HepG2 (cell line): ENCODE data around the gene SHFL. TPM values are rescaled to one million over a fixed set of nuclear protein-coding genes. Genes with fewer than 3 reads are reported as not detected.

ENCODE experiments used
- AGO2 ChIP-seq: fragments of 200-400 bp; formaldehyde crosslinking; optimal IDR thresholded peaks from 2 replicates; pipeline ENCODE3; 2017; ENCODE audit warnings: mild to moderate bottlenecking, low read depth, low read length, moderate library complexity
- ELF1 ChIP-seq: sonication (generic); formaldehyde crosslinking; IDR thresholded peaks from 2 replicates; pipeline ENCODE4 v1.4.0; 2020; ENCODE audit warnings: missing genetic modification reagents
- EZH2 ChIP-seq: conservative IDR thresholded peaks from 2 replicates; pipeline ENCODE4 v1.6.1; 2012; ENCODE audit warnings: mild to moderate bottlenecking, low read depth, low read length, moderate library complexity
- FOXK2 ChIP-seq: fragments of 450-650 bp; IDR thresholded peaks from 2 replicates; pipeline ENCODE4 v1.6.1; 2016
- KLF12 ChIP-seq: sonication (generic); formaldehyde crosslinking; IDR thresholded peaks from 2 replicates; pipeline ENCODE4 v1.4.0; 2020; ENCODE audit warnings: missing genetic modification reagents, borderline replicate concordance
- NCOA2 ChIP-seq: sonication (generic); formaldehyde crosslinking; IDR thresholded peaks from 2 replicates; pipeline ENCODE4 v1.8.0; 2022; ENCODE audit warnings: inconsistent platforms
- NR2C2 ChIP-seq: sonication (generic); formaldehyde crosslinking; IDR thresholded peaks from 2 replicates; pipeline ENCODE4 v1.4.0; 2020; ENCODE audit warnings: missing genetic modification reagents, mild to moderate bottlenecking, moderate library complexity, borderline replicate concordance
- PCBP1 ChIP-seq: fragments of 200-400 bp; formaldehyde crosslinking; IDR thresholded peaks from 2 replicates; pipeline ENCODE4 v1.6.1; 2017; ENCODE audit warnings: mild to moderate bottlenecking, low read depth, low read length, borderline replicate concordance
- PHF21A ChIP-seq: sonication (generic); formaldehyde crosslinking; IDR thresholded peaks from 2 replicates; pipeline ENCODE4 v1.5.0; 2020; ENCODE audit warnings: mild to moderate bottlenecking, missing genetic modification reagents
- RAD51 ChIP-seq: fragments of 450-650 bp; IDR thresholded peaks from 2 replicates; pipeline ENCODE4 v1.6.1; 2016; ENCODE audit warnings: borderline replicate concordance
- RBFOX2 ChIP-seq: fragments of 200-400 bp; formaldehyde crosslinking; IDR thresholded peaks from 2 replicates; pipeline ENCODE4 v1.6.1; 2017; ENCODE audit warnings: low read depth, mild to moderate bottlenecking, low read length
- REXO4 ChIP-seq: sonication (generic); formaldehyde crosslinking; IDR thresholded peaks from 2 replicates; pipeline ENCODE4 v1.8.0; 2022; ENCODE audit warnings: missing genetic modification reagents, mild to moderate bottlenecking, borderline replicate concordance
- RFX3 ChIP-seq: IDR thresholded peaks from 2 replicates; pipeline ENCODE4 v1.6.1; 2016; ENCODE audit warnings: missing biosample characterization, missing genetic modification reagents
- SMARCC2 ChIP-seq: fragments of 450-650 bp; IDR thresholded peaks from 2 replicates; pipeline ENCODE4 v1.6.1; 2017; ENCODE audit warnings: antibody characterized with exemption, mild to moderate bottlenecking
- TFDP1 ChIP-seq: IDR thresholded peaks from 2 replicates; pipeline ENCODE4 v1.6.1; 2016; ENCODE audit warnings: missing compliant biosample characterization, missing genetic modification reagents, borderline replicate concordance
- THYN1 ChIP-seq: sonication (generic); formaldehyde crosslinking; IDR thresholded peaks from 2 replicates; pipeline ENCODE4 v1.8.1; 2023; ENCODE audit warnings: low read depth, mild to moderate bottlenecking, moderate library complexity, missing genetic modification reagents, borderline replicate concordance
- ZFAT ChIP-seq: sonication (generic); formaldehyde crosslinking; conservative IDR thresholded peaks from 2 replicates; pipeline ENCODE4 v1.8.1; 2023; ENCODE audit warnings: missing genetic modification reagents, inconsistent platforms
- ZFP1 ChIP-seq: IDR thresholded peaks from 2 replicates; pipeline ENCODE4 v1.6.1; 2016
- ZNF232 ChIP-seq: sonication (generic); formaldehyde crosslinking; IDR thresholded peaks from 2 replicates; pipeline ENCODE4 v1.4.0; 2020; ENCODE audit warnings: missing genetic modification reagents, borderline replicate concordance
- ZNF24 ChIP-seq: fragments of 450-650 bp; IDR thresholded peaks from 2 replicates; pipeline ENCODE4 v1.6.1; 2017; ENCODE audit warnings: antibody characterized with exemption, mild to moderate bottlenecking
- ZNF280D ChIP-seq: sonication (generic); formaldehyde crosslinking; IDR thresholded peaks from 2 replicates; pipeline ENCODE4 v1.5.1; 2020; ENCODE audit warnings: mild to moderate bottlenecking, missing genetic modification reagents
- ZNF296 ChIP-seq: sonication (generic); formaldehyde crosslinking; conservative IDR thresholded peaks from 2 replicates; pipeline ENCODE4 v1.5.0; 2020; ENCODE audit warnings: mild to moderate bottlenecking, missing genetic modification reagents
- ZNF589 ChIP-seq: sonication (generic); formaldehyde crosslinking; conservative IDR thresholded peaks from 2 replicates; pipeline ENCODE4 v1.8.0; 2022; ENCODE audit warnings: mild to moderate bottlenecking, moderate library complexity, missing genetic modification reagents
- ZNF691 ChIP-seq: sonication (generic); formaldehyde crosslinking; IDR thresholded peaks from 2 replicates; pipeline ENCODE4 v1.4.0; 2020; ENCODE audit warnings: missing genetic modification reagents, low read depth, mild to moderate bottlenecking, borderline replicate concordance
- ZNF790 ChIP-seq: sonication (generic); formaldehyde crosslinking; IDR thresholded peaks from 2 replicates; pipeline ENCODE4 v1.8.0; 2022; ENCODE audit warnings: missing genetic modification reagents, mild to moderate bottlenecking, borderline replicate concordance
- ZSCAN25 ChIP-seq: sonication (generic); formaldehyde crosslinking; IDR thresholded peaks from 2 replicates; pipeline ENCODE4 v1.8.0; 2022; ENCODE audit warnings: mild to moderate bottlenecking, missing genetic modification reagents
- ZSCAN9 ChIP-seq: IDR thresholded peaks from 2 replicates; pipeline ENCODE4 v1.6.1; 2016; ENCODE audit warnings: borderline replicate concordance
- polyA plus RNA-seq, 8 experiments: library from polyadenylated mRNA; depleted of rRNA in 3 of 8; stranded (reverse) in 7 of 8; unstranded in 1 of 8; fragments of >200 nt; fragmentation: Illumina TruSeq in 4 of 8; extraction: Trizol in 4 of 8; gene quantifications; 2 replicates each; pipeline versions ENCODE4 v1.2.1 to v1.2.3, GENCODE V29; 2011 to 2016; ENCODE audit warnings: low read depth in 4 of 8, missing spikeins in 1 of 8, mixed read lengths in 1 of 8; ENCODE audit not compliant: insufficient read depth in 1 of 8
- total RNA-seq, 5 experiments: library from RNA; depleted of rRNA; stranded (reverse); fragments of >200 nt; fragmentation: Illumina TruSeq; extraction: Trizol; gene quantifications; 2 replicates each; pipeline ENCODE4 v1.2.3, GENCODE V29; 2016; ENCODE audit warnings: low read depth in 1 of 5

SHFL gene
- total and polyA plus RNA-seq, 2 of the 13 experiments (the other 11 are each of a cell fraction or from before 2014, with no cell fraction given), result 12.3 to 36.4 TPM

- TF ChIP-seq PCBP1, result no peak
- no peak for TF ChIP-seq ZNF24
- TF ChIP-seq ELF1 (CRISPR knock-in tag), result no peak
- TF ChIP-seq NR2C2, result no peak
- TF ChIP-seq AGO2, result peak; percentile 16
- no peak; the same call in 1 of the 2 replicates for TF ChIP-seq ZNF790 (CRISPR knock-in tag)
- peak; percentile 34; the same call in 1 of the 2 replicates for TF ChIP-seq ZNF589
- TF ChIP-seq TFDP1 (CRISPR knock-in tag), result no peak; the same call in 1 of the 2 replicates
- TF ChIP-seq ZNF691, result no peak
- no peak for TF ChIP-seq ZSCAN9 (CRISPR knock-in tag)
- TF ChIP-seq ZSCAN25 (CRISPR knock-in tag), result peak; percentile 83
- TF ChIP-seq ZNF296 (CRISPR knock-in tag), result no peak
- no peak for TF ChIP-seq NCOA2
- TF ChIP-seq PHF21A (CRISPR knock-in tag), result no peak
- 0 out of 2 replicates have a peak, but pooled peaks have one; percentile 39 for TF ChIP-seq KLF12 (CRISPR knock-in tag)
- no peak for TF ChIP-seq ZNF280D (CRISPR knock-in tag)
- no peak for TF ChIP-seq SMARCC2
- no peak for TF ChIP-seq REXO4
- no peak for TF ChIP-seq RAD51
- no peak for TF ChIP-seq FOXK2
- TF ChIP-seq THYN1 (CRISPR knock-in tag), result no peak
- no peak for TF ChIP-seq RFX3 (CRISPR knock-in tag)
- TF ChIP-seq RBFOX2, result peak; percentile 89
- TF ChIP-seq ZNF232, result no peak
- no peak for TF ChIP-seq EZH2
- TF ChIP-seq ZFAT (CRISPR knock-in tag), result no peak
- no peak for TF ChIP-seq ZFP1 (CRISPR knock-in tag)
Measured at GRCh38 chr19:10085641-10086590, at the start of gene SHFL (continued).
